Esophagus squamous epithelium (tissue), 5 donors: ENCODE measurements around the gene MBNL1. TPM values are rescaled to one million over a fixed set of nuclear protein-coding genes. Genes with fewer than 3 reads are reported as not detected.

ENCODE experiments used
- DNase-seq: peaks from one replicate; lab custom pipeline; 2025; lab: John Stamatoyannopoulos, UW
- H3K27ac ChIP-seq, 4 donors: fragments of 200-600 bp; sonication (generic); one replicate each; pipeline ENCODE4 v1.5.1; 2016 to 2019; ENCODE audit warnings: mild to moderate bottlenecking in 1 of 4
- H3K27me3 ChIP-seq, 4 donors: fragments of 200-600 bp; sonication (generic); 1 replicate in 3 of 4; 2 replicates in 1 of 4; pipeline versions ENCODE4 v1.5.1 to v1.6.0; 2017 to 2021; ENCODE audit warnings: antibody characterized with exemption in 1 of 4
- H3K36me3 ChIP-seq, 3 donors: fragments of 200-600 bp; sonication (generic); one replicate each; pipeline ENCODE4 v1.5.1; 2016 to 2019
- H3K4me1 ChIP-seq, 3 donors: fragments of 200-600 bp; sonication (generic); one replicate each; pipeline ENCODE4 v1.5.1; 2017 to 2019
- H3K4me3 ChIP-seq, 4 donors: fragments of 200-600 bp; sonication (generic); 1 replicate in 3 of 4; 2 replicates in 1 of 4; pipeline ENCODE4 v1.5.1; 2016 to 2019; ENCODE audit warnings: mild to moderate bottlenecking in 2 of 4, moderate library complexity in 1 of 4
- H3K9me3 ChIP-seq, 3 donors: fragments of 200-600 bp; sonication (generic); one replicate each; pipeline ENCODE4 v1.5.1; 2016 to 2019
- CTCF ChIP-seq, 6 experiments: fragments of 450-650 bp in 4 of 6; fragments of 200-600 bp in 2 of 6; sonication (generic) in 2 of 6; IDR thresholded peaks; one replicate each; pipeline ENCODE4 v1.5.1; 2016 to 2019; ENCODE audit warnings: antibody characterized with exemption in 6 of 6, mild to moderate bottlenecking in 4 of 6, moderate library complexity in 4 of 6
- POLR2A ChIP-seq, 4 donors: fragments of 450-650 bp; IDR thresholded peaks; one replicate each; pipeline ENCODE4 v1.6.1; 2017; ENCODE audit warnings: antibody characterized with exemption in 4 of 4, mild to moderate bottlenecking in 4 of 4, moderate library complexity in 3 of 4
- WGBS, 2 donors: methylation state at CpG; one replicate each; pipeline ENCODE4 v1.1.5; 2018; 5-methylcytosine and 5-hydroxymethylcytosine counted together
- intact Hi-C: fragments of 100-400 bp; cut with DNase I; formaldehyde crosslinking; loops from one replicate; pipeline ENCODE4 v1.15.0; 2022
- total RNA-seq, 4 donors: library from RNA; depleted of rRNA; stranded (reverse); fragments of >200 nt; gene quantifications; one replicate each; pipeline ENCODE4 v1.1.0, GENCODE V29; 2016
- donor health status: DM: yes; HTN: yes; CAD: no.

The MBNL1 gene
- total RNA-seq, 4 donors from 2014 or later: 94.0 to 318 (median 161) TPM

DNA sequence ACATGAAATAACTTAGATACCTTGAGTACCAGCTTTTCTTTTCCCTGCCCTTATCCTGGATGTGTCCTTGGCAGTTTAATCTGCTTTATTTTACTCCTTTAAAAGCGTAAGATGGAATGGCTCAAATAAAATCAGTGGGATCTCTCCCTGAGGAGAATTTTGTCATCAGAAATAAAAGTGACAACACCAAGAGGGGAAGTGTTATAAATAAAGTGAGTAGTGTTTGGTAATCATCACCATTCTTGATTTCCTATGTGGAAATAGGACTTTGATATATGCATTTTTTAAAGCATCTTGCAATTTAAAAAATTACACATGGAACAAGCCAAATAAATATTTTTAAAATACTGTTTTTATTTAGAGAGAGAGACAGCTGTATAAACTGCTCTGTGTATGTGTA lies 76.5 kb downstream of the MBNL1 start:
- peaks cover 0 to 31% (median 12%) of the 10 kb centered on the region in 3 donors for H3K4me1 ChIP-seq
- 57 to 100% methylated on average over 1 of the region's 1 CpG for WGBS, 2 donors
- intact Hi-C loops: no loop called here
- H3K27ac ChIP-seq: no peak overlapping the region
- TF ChIP-seq CTCF (IDR thresholded peaks at IDR 0.05) (no peak), POLR2A (IDR thresholded peaks at IDR 0.05) (no peak)
- H3K9me3 ChIP-seq: no peaks in the 10 kb centered on the region
- H3K4me3 ChIP-seq: no peak overlapping the region
- no peaks in the 10 kb centered on the region for H3K27me3 ChIP-seq
- DNase-seq: no peak
- H3K36me3 ChIP-seq: peaks cover 0 to 56% (median 3%) of the 10 kb centered on the region in 3 donors

GRCh38 chr3:152346058-152346457 lies 77.3 kb downstream of the MBNL1 start:
- H3K9me3 ChIP-seq: no peaks in the 10 kb centered on the region
- H3K4me3 ChIP-seq: no peak overlapping the region
- intact Hi-C loops: no loop called here
- H3K27me3 ChIP-seq: no peaks in the 10 kb centered on the region
- WGBS, 2 donors: 95 to 100% methylated on average over 4 of the region's 4 CpGs
- H3K27ac ChIP-seq: no peak overlapping the region
- DNase-seq: no peak
- TF ChIP-seq POLR2A (IDR thresholded peaks at IDR 0.05) (no peak), CTCF (IDR thresholded peaks at IDR 0.05) (no peak)
- peaks cover 0 to 24% (median 12%) of the 10 kb centered on the region in 3 donors for H3K4me1 ChIP-seq
- H3K36me3 ChIP-seq: peaks cover 0 to 47% (median 3%) of the 10 kb centered on the region in 3 donors

- TF ChIP-seq CTCF (IDR thresholded peaks at IDR 0.05) (no peak), POLR2A (IDR thresholded peaks at IDR 0.05) (no peak)
- H3K4me3 ChIP-seq: no peak overlapping the region
- intact Hi-C loops: no loop called here
- H3K27me3 ChIP-seq: no peaks in the 10 kb centered on the region
- peaks cover 0 to 44% (median 3%) of the 10 kb centered on the region in 3 donors for H3K36me3 ChIP-seq
- H3K4me1 ChIP-seq: peaks cover 0 to 20% (median 12%) of the 10 kb centered on the region in 3 donors
- H3K27ac ChIP-seq: no peak overlapping the region
- no peak for DNase-seq
- H3K9me3 ChIP-seq: no peaks in the 10 kb centered on the region
- 79 to 94% methylated on average over 2 of the region's 2 CpGs for WGBS, 2 donors
Measured at GRCh38 chr3:152346740-152347139, 78.0 kb downstream of the MBNL1 start.

DNA sequence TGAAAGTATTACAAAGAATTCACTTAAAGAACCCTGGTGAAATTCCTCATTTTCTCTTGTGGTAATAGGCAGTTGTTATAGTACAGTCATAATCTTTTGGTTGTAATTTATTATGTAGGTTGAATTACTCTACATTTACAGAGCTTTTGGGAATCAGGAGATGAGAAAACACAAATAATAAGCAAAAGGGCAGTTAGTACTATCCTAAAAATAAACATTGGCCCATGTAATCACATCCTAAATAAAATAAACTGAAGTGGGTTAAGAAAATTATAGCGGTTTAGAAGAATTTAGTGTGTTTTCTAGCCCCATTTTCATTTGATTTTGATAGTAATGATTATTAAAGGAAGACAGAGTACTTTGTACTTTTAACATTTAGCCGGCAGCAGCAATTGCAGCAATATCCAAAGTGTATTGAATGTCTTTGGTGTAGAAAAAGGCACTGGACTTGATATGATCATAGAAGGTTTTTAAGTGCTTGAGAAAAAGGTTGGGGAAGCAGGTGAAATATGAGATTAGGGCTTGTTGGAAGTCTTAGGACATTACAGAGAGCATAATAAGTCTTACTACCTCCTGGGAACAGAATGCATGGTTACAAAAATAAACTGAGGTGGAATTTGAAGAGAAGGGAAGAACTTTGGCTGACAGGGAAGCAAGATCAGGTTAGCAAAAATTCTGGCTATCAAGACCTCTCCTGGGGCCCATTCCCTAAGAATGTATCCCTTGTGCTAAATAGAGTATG lies 79.9 kb downstream of the MBNL1 start:
- H3K4me1 ChIP-seq: peaks cover 0 to 31% (median 12%) of the 10 kb centered on the region in 3 donors
- no peak for TF ChIP-seq CTCF (IDR thresholded peaks at IDR 0.05)
- TF ChIP-seq POLR2A (IDR thresholded peaks at IDR 0.05): no peak
- DNase-seq: no peak
- intact Hi-C loops: no loop called here
- peak overlapping the region in 2 of 4 donors; percentile 0 to 16 for H3K27ac ChIP-seq
- H3K27me3 ChIP-seq: no peaks in the 10 kb centered on the region
- H3K4me3 ChIP-seq: no peak overlapping the region
- WGBS, 2 donors: 83 to 87% methylated on average over 2 of the region's 2 CpGs
- peaks cover 0 to 28% (median 3%) of the 10 kb centered on the region in 3 donors for H3K36me3 ChIP-seq
- no peaks in the 10 kb centered on the region for H3K9me3 ChIP-seq

- Histone ChIP-seq H3K4me1 (peaks cover 0 to 34% (median 12%) of the 10 kb centered on the region in 3 donors), H3K4me3 (no peak overlapping the region), H3K27ac (peak overlapping the region in 1 of 4 donors; percentile 0), H3K27me3 (no peaks in the 10 kb centered on the region), H3K36me3 (peaks cover 0 to 23% (median 3%) of the 10 kb centered on the region in 3 donors), H3K9me3 (no peaks in the 10 kb centered on the region)
- DNase-seq: no peak
- 36 to 43% methylated on average over 1 of the region's 1 CpG for WGBS, 2 donors
- intact Hi-C loops: no loop called here
- TF ChIP-seq POLR2A (IDR thresholded peaks at IDR 0.05) (no peak), CTCF (IDR thresholded peaks at IDR 0.05) (no peak)
Measured at GRCh38 chr3:152349392-152349791, 80.7 kb downstream of the MBNL1 start.
